HepG2 (cell line): ENCODE data around the gene CEP104. TPM values are rescaled to one million over a fixed set of nuclear protein-coding genes. Genes with fewer than 3 reads are reported as not detected.
A peak's percentile ranks its signal among the peaks of the same experiment; 100 is the strongest.

Experiments used
- AGO2 ChIP-seq: fragments of 200-400 bp; formaldehyde crosslinking; optimal IDR thresholded peaks from 2 replicates; pipeline ENCODE3; 2017; ENCODE audit warnings: mild to moderate bottlenecking, low read depth, low read length, moderate library complexity
- CREB1 ChIP-seq, 2 experiments: fragments of 450-650 bp in 1 of 2; IDR thresholded peaks; 2 replicates each; pipeline ENCODE4 v1.6.1; 2016 to 2017; ENCODE audit warnings: control low read depth in 1 of 2, mild to moderate bottlenecking in 1 of 2, missing compliant biosample characterization in 1 of 2, missing genetic modification characterization in 1 of 2
- CSRNP1 ChIP-seq: sonication (generic); formaldehyde crosslinking; IDR thresholded peaks from 2 replicates; pipeline ENCODE4 v1.8.1; 2023; ENCODE audit warnings: mild to moderate bottlenecking, missing genetic modification reagents
- E2F5 ChIP-seq: sonication (generic); formaldehyde crosslinking; conservative IDR thresholded peaks from 2 replicates; pipeline ENCODE4 v1.4.0; 2020; ENCODE audit warnings: missing genetic modification reagents
- IKZF4 ChIP-seq: sonication (generic); formaldehyde crosslinking; IDR thresholded peaks from 2 replicates; pipeline ENCODE4 v1.5.1; 2020; ENCODE audit warnings: borderline replicate concordance, mild to moderate bottlenecking, low read depth, missing genetic modification reagents; ENCODE audit errors: not compliant biosample characterization
- KMT2A ChIP-seq: sonication (generic); formaldehyde crosslinking; IDR thresholded peaks from 2 replicates; pipeline ENCODE4 v1.4.0; 2020; ENCODE audit warnings: missing genetic modification reagents
- PRDM10 ChIP-seq: sonication (generic); formaldehyde crosslinking; IDR thresholded peaks from 2 replicates; pipeline ENCODE4 v1.4.0; 2020; ENCODE audit warnings: low read depth, missing genetic modification reagents
- REL ChIP-seq: sonication (generic); formaldehyde crosslinking; conservative IDR thresholded peaks from 2 replicates; pipeline ENCODE4 v1.8.0; 2022; ENCODE audit warnings: mild to moderate bottlenecking, missing genetic modification reagents, moderate library complexity
- SIX4 ChIP-seq: sonication (generic); formaldehyde crosslinking; IDR thresholded peaks from 2 replicates; pipeline ENCODE4 v1.4.0; 2020; ENCODE audit warnings: missing genetic modification reagents
- SMYD3 ChIP-seq: sonication (generic); formaldehyde crosslinking; IDR thresholded peaks from 2 replicates; pipeline ENCODE4 v1.8.1; 2023; ENCODE audit warnings: mild to moderate bottlenecking, missing genetic modification reagents
- SP2 ChIP-seq: sonication (generic); formaldehyde crosslinking; IDR thresholded peaks from 2 replicates; pipeline ENCODE4 v1.5.1; 2020; ENCODE audit warnings: mild to moderate bottlenecking, missing genetic modification reagents
- TRAFD1 ChIP-seq: sonication (generic); formaldehyde crosslinking; IDR thresholded peaks from 2 replicates; pipeline ENCODE4 v1.5.1; 2020; ENCODE audit warnings: missing genetic modification reagents, mild to moderate bottlenecking, borderline replicate concordance
- YEATS4 ChIP-seq: sonication (generic); formaldehyde crosslinking; IDR thresholded peaks from 2 replicates; pipeline ENCODE4 v1.4.0; 2020; ENCODE audit warnings: missing genetic modification reagents, borderline replicate concordance
- ZFP36L2 ChIP-seq: sonication (generic); formaldehyde crosslinking; IDR thresholded peaks from 2 replicates; pipeline ENCODE4 v1.4.0; 2020; ENCODE audit warnings: missing genetic modification reagents
- ZFP62 ChIP-seq: sonication (generic); formaldehyde crosslinking; IDR thresholded peaks from 2 replicates; pipeline ENCODE4 v1.4.0; 2020; ENCODE audit warnings: missing genetic modification reagents
- ZNF510 ChIP-seq: sonication (generic); formaldehyde crosslinking; IDR thresholded peaks from 2 replicates; pipeline ENCODE4 v1.4.0; 2020; ENCODE audit warnings: low read depth, mild to moderate bottlenecking, missing genetic modification reagents
- ZNF513 ChIP-seq: sonication (generic); formaldehyde crosslinking; conservative IDR thresholded peaks from 2 replicates; pipeline ENCODE4 v1.5.0; 2020; ENCODE audit warnings: missing genetic modification reagents
- ZNF839 ChIP-seq: sonication (generic); formaldehyde crosslinking; IDR thresholded peaks from 2 replicates; pipeline ENCODE4 v1.4.0; 2020; ENCODE audit warnings: missing genetic modification reagents, mild to moderate bottlenecking, borderline replicate concordance
- polyA plus RNA-seq, 8 experiments: library from polyadenylated mRNA; depleted of rRNA in 3 of 8; stranded (reverse) in 7 of 8; unstranded in 1 of 8; fragments of >200 nt; fragmentation: Illumina TruSeq in 4 of 8; extraction: Trizol in 4 of 8; gene quantifications; 2 replicates each; pipeline versions ENCODE4 v1.2.1 to v1.2.3, GENCODE V29; 2011 to 2016; ENCODE audit warnings: low read depth in 4 of 8, missing spikeins in 1 of 8, mixed read lengths in 1 of 8; ENCODE audit not compliant: insufficient read depth in 1 of 8
- total RNA-seq, 5 experiments: library from RNA; depleted of rRNA; stranded (reverse); fragments of >200 nt; fragmentation: Illumina TruSeq; extraction: Trizol; gene quantifications; 2 replicates each; pipeline ENCODE4 v1.2.3, GENCODE V29; 2016; ENCODE audit warnings: low read depth in 1 of 5

CEP104 gene
- total and polyA plus RNA-seq, 2 of the 13 experiments (the other 11 are each of a cell fraction or from before 2014, with no cell fraction given) = 20.4 to 30.1 TPM

GRCh38 chr1:3900150-3900968 lies 43.3 kb upstream of the CEP104 start, which contains the start of gene C1orf174 (continued):
- TF ChIP-seq E2F5 (CRISPR knock-in tag) (peak; percentile 84; the same call in 1 of the 2 replicates), IKZF4 (CRISPR knock-in tag) (no peak), AGO2 (peak; percentile 98), PRDM10 (CRISPR knock-in tag) (peak; percentile 89), SP2 (CRISPR knock-in tag) (no peak), REL (CRISPR knock-in tag) (peak; percentile 41; the same call in 1 of the 2 replicates), SMYD3 (0 out of 2 replicates have a peak, but pooled peaks have one; percentile 53), CREB1 (IDR thresholded peaks at IDR 0.05) (peak; percentile 56), CREB1 (CRISPR knock-in tag; IDR thresholded peaks at IDR 0.05) (peak; percentile 67), SIX4 (no peak; the same call in 1 of the 2 replicates), ZFP62 (no peak), ZNF839 (CRISPR knock-in tag) (no peak), ZNF510 (CRISPR knock-in tag) (no peak), TRAFD1 (CRISPR knock-in tag) (no peak), CSRNP1 (CRISPR knock-in tag) (no peak; the same call in 1 of the 2 replicates), YEATS4 (CRISPR knock-in tag) (no peak; the same call in none of the 2 replicates), ZNF513 (CRISPR knock-in tag) (no peak), ZFP36L2 (CRISPR knock-in tag) (no peak; the same call in 1 of the 2 replicates), KMT2A (CRISPR knock-in tag) (0 out of 2 replicates have a peak, but pooled peaks have one; percentile 39)
